Heart left ventricle (tissue), 16 donors: Measurements from ENCODE around the gene NTPCR. TPM values are rescaled to one million over a fixed set of nuclear protein-coding genes. Genes with fewer than 3 reads are reported as not detected.

Experiments
- ATAC-seq, 4 donors: fragments of 200-7000 bp; cut with Tn5 transposase; one replicate each; pipeline ENCODE4 v1.9.1; 2020 to 2022; ENCODE audit warnings: moderate library complexity in 4 of 4, mild to moderate bottlenecking in 3 of 4, moderate number of reproducible peaks in 1 of 4
- DNase-seq, 5 donors: peaks; one replicate each; pipeline ENCODE4 v3.0.0-alpha.2; 2020
- H3K27ac ChIP-seq, 12 donors: fragments of 200-600 bp; sonication (generic) in 4 of 12; one replicate each; pipeline versions ENCODE4 v1.5.0 to v1.8.0; 2016 to 2022; ENCODE audit warnings: mild to moderate bottlenecking in 2 of 12
- H3K27me3 ChIP-seq, 9 donors: fragments of 200-600 bp; sonication (generic) in 2 of 9; one replicate each; pipeline versions ENCODE4 v1.5.1 to v1.8.0; 2016 to 2022; ENCODE audit warnings: mild to moderate bottlenecking in 3 of 9
- H3K36me3 ChIP-seq, 9 donors: fragments of 200-600 bp; sonication (generic) in 2 of 9; one replicate each; pipeline versions ENCODE4 v1.5.0 to v1.8.0; 2018 to 2022; ENCODE audit warnings: mild to moderate bottlenecking in 2 of 9
- H3K4me1 ChIP-seq, 12 donors: fragments of 200-600 bp; sonication (generic) in 4 of 12; one replicate each; pipeline versions ENCODE4 v1.5.0 to v1.8.0; 2016 to 2022; ENCODE audit warnings: mild to moderate bottlenecking in 3 of 12
- H3K4me3 ChIP-seq, 12 donors: fragments of 200-600 bp; sonication (generic) in 4 of 12; one replicate each; pipeline versions ENCODE4 v1.5.0 to v1.8.0; 2017 to 2022; ENCODE audit warnings: mild to moderate bottlenecking in 9 of 12, moderate library complexity in 4 of 12
- H3K9me3 ChIP-seq, 12 donors: fragments of 200-600 bp; sonication (generic) in 4 of 12; one replicate each; pipeline versions ENCODE4 v1.5.0 to v1.8.0; 2016 to 2022; ENCODE audit warnings: mild to moderate bottlenecking in 1 of 12
- POLR2A ChIP-seq, 2 donors: fragments of 450-650 bp; IDR thresholded peaks; one replicate each; pipeline ENCODE4 v1.6.1; 2017; ENCODE audit warnings: antibody characterized with exemption in 2 of 2, mild to moderate bottlenecking in 2 of 2, moderate library complexity in 2 of 2
- WGBS, 4 donors: extraction: QIAGEN DNeasy Blood & Tissue Kit in 2 of 4; methylation state at CpG; one replicate each; pipeline versions ENCODE4 v1.1.5 to v1.1.7; 2013 to 2018; 5-methylcytosine and 5-hydroxymethylcytosine counted together
- intact Hi-C, 10 donors: fragments of 100-400 bp; cut with DNase I; formaldehyde crosslinking; loops; one replicate each; pipeline versions ENCODE4 v1.11.1 to v1.14.2; 2022
- polyA plus RNA-seq, 2 donors: library from polyadenylated mRNA; stranded (reverse); fragments of 200-250 nt; gene quantifications; one replicate each; pipeline ENCODE4 v1.2.3, GENCODE V29; 2013
- total RNA-seq, 9 donors: library from RNA; depleted of rRNA in 2 of 9; stranded (reverse); fragments of >200 nt in 2 of 9; fragmentation: NEBNext Ultra II Directional in 3 of 9; extraction: Animal tissue kit (Norgen Biotek cat#: 25700) in 3 of 9; gene quantifications; one replicate each; pipeline versions ENCODE4 v1.1.0 to v1.2.4, GENCODE V29; 2016 to 2023
- TF ChIP-seq, protein P1 (sequence below), 12 donors: fragments of 200-600 bp; sonication (generic) in 4 of 12; IDR thresholded peaks; one replicate each; pipeline versions ENCODE4 v1.5.0 to v1.8.0; 2018 to 2022; ENCODE audit warnings: antibody characterized with exemption in 12 of 12, mild to moderate bottlenecking in 5 of 12
- donor health status: ischemic (EF 13 %, LVEDD 7.1; RV severe dilation, severe dysfunction).
- donor health status: healthy with polysubstance abuse.
- donor health status: DM: no; HTN: yes; CAD: no.
- donor health status: DM: no; HTN: no; CAD: no.
- donor health status: ischemic (EF 25% LVEDD 6.9; RV normal size, moderate dysfunction).
- donor health status: ischemic (EF 25% LVEDD 5.7; RV mildly dilated, moderate dysfunction).
- donor health status: healthy.
- donor health status: DM: yes; HTN: yes; CAD: no.
- donor health status: ischemic (EF 35%, LVEDD 5.7; RV mildly dilated, moderate dysfunction).
- donor health status: nonischemic (EF 11% LVEDD 7.7; RV severe dilation, severe dysfunction).
- donor health status: DM: yes; HTN: yes; CAD: no.
- donor health status: PGD.
- donor health status: ischemic (EF 29% LVEDD 5.4; RV normal size, mild dysfunction).
- donor health status: nonischemic (EF 23%, LVEDD 6.1; RV moderate dilation, normal function).

The NTPCR gene
- total and polyA plus RNA-seq, 11 donors = 29.6 to 81.8 (median 57.8) TPM

DNA sequence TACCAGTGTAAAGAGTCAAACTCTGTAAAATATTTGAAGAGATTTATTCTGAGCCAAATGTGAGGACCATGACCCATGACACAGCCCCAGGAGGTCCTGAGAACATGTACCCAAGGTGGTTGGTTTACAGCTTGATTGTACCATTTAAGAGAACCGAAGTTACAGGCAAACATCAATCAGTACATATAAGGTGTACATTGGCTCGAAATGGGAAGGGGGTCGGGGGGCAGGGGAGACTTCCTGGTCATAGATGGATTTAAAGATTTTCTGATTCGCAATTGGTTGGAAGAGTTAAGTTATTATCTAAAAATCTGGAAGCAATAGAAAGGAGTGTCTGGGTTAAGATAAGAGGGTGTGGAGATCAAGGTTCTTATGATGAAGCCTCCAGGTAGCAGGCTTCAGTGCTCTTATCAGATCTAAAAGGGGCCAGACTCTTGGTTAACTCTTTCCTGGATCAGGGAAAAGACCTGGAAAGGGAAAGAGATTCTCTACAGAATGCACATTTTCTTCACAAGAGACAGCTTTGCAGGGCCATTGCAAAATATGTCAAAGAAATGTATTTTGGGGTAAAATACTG, 47.5 kb upstream of the NTPCR start:
- H3K27me3 ChIP-seq = peaks cover 0 to 2% (median 0%) of the 10 kb centered on the region in 9 donors
- DNase-seq = no peak
- no peaks in the 10 kb centered on the region for H3K36me3 ChIP-seq
- no peak for ATAC-seq
- H3K27ac ChIP-seq = no peak overlapping the region
- TF ChIP-seq, protein P1, sequence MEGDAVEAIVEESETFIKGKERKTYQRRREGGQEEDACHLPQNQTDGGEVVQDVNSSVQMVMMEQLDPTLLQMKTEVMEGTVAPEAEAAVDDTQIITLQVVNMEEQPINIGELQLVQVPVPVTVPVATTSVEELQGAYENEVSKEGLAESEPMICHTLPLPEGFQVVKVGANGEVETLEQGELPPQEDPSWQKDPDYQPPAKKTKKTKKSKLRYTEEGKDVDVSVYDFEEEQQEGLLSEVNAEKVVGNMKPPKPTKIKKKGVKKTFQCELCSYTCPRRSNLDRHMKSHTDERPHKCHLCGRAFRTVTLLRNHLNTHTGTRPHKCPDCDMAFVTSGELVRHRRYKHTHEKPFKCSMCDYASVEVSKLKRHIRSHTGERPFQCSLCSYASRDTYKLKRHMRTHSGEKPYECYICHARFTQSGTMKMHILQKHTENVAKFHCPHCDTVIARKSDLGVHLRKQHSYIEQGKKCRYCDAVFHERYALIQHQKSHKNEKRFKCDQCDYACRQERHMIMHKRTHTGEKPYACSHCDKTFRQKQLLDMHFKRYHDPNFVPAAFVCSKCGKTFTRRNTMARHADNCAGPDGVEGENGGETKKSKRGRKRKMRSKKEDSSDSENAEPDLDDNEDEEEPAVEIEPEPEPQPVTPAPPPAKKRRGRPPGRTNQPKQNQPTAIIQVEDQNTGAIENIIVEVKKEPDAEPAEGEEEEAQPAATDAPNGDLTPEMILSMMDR (IDR thresholded peaks at IDR 0.05) = no peak
- no peak for TF ChIP-seq POLR2A (IDR thresholded peaks at IDR 0.05)
- peaks cover 0 to 21% (median 12%) of the 10 kb centered on the region in 12 donors for H3K4me1 ChIP-seq
- intact Hi-C loops = no loop called here
- H3K9me3 ChIP-seq = no peaks in the 10 kb centered on the region
- WGBS, 4 donors = 89 to 95% (median 91%) methylated on average over 4 of the region's 4 CpGs
- H3K4me3 ChIP-seq = no peak overlapping the region

DNA sequence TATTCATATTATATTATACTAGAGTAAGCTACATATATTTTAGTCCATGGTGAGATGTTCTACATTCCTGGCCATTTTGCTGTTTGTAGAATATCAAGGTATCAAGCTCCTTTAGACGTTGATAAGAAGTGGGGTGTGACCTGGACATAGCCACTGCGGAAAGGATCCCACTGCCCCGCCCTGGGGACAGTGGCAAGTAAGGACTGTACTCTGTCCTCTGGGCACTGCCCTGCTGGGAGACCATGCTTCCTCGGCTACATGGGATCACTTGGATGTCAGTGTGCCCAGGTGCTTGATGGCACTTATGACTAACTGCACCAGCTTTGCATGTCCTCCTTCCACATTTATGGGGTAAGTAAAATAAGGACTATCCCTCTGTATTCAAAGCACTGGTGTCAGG, 46.3 kb upstream of the NTPCR start:
- H3K27ac ChIP-seq = no peak overlapping the region
- peaks cover 0 to 21% (median 12%) of the 10 kb centered on the region in 12 donors for H3K4me1 ChIP-seq
- intact Hi-C loops = no loop called here
- no peak for DNase-seq
- 81 to 91% (median 89%) methylated on average over 4 of the region's 4 CpGs for WGBS, 4 donors
- TF ChIP-seq POLR2A (IDR thresholded peaks at IDR 0.05) = no peak
- TF ChIP-seq, protein P1 (IDR thresholded peaks at IDR 0.05) = no peak
- no peaks in the 10 kb centered on the region for H3K9me3 ChIP-seq
- H3K27me3 ChIP-seq = peaks cover 0 to 2% (median 0%) of the 10 kb centered on the region in 9 donors
- no peak overlapping the region for H3K4me3 ChIP-seq
- H3K36me3 ChIP-seq = no peaks in the 10 kb centered on the region
- ATAC-seq = no peak

DNA sequence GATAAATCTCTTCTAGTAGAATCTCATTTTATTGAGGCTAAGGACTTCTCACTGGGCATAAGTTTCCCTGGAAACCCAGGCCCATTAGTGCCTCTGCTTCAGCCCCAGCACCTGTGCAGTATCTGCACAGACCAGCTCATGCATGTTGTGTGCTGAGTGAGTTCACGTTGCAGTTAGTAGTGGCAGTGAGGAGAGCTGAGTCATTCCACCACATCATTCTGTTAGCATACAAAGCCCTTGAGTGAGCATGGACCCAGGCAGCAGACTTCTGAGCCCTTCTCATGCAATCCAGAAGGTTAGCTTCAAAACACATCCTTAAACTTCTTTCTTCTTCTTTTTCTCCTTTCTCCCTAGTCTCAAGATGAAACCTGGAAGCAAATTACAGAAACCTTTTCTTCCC, 45.8 kb upstream of the NTPCR start:
- H3K4me3 ChIP-seq = no peak overlapping the region
- peaks cover 0 to 2% (median 0%) of the 10 kb centered on the region in 9 donors for H3K27me3 ChIP-seq
- H3K27ac ChIP-seq = no peak overlapping the region
- H3K36me3 ChIP-seq = no peaks in the 10 kb centered on the region
- intact Hi-C loops = no loop called here
- DNase-seq (no peak), ATAC-seq (no peak)
- 38 to 83% (median 68%) methylated on average over 1 of the region's 1 CpG for WGBS, 4 donors
- H3K4me1 ChIP-seq = peaks cover 0 to 21% (median 12%) of the 10 kb centered on the region in 12 donors
- TF ChIP-seq POLR2A (IDR thresholded peaks at IDR 0.05) = no peak
- TF ChIP-seq, protein P1 (IDR thresholded peaks at IDR 0.05) = no peak
- H3K9me3 ChIP-seq = no peaks in the 10 kb centered on the region

DNA sequence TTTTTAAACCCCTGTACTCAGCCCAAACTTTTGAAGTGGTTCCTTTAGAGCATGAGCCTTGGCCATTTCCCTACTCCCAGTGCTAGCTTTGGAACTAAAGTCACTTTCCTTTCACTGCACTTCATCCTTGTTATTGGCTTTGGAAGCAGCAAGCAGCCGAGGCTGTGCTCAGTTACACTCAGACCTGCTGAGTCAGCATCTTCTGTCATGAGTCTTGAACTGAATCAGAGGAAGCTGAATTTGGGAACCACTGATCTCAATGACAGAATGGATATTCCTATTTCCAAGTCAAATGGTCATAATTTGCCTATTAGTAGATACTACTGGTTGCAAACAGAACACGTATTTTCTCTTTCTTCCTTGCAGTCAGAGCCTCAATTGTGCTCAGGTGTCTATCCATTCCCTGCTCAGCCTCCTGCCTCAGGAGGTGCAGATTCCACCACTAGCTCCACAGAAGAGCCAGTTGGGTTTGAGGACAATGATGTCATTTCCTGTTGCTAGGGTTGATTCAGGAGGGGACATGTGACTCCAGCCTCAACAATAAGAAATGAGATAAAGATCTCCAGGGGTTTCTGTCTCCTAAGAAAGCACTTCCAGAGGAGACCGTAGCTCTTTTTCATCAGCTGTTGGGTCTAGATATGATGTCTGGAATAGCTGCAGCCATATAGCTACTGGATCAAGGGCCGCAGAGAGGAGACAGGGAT, 44.9 kb upstream of the NTPCR start:
- peak in 1 of 4 donors; percentile 79 for ATAC-seq
- no peak for TF ChIP-seq POLR2A (IDR thresholded peaks at IDR 0.05)
- TF ChIP-seq, protein P1 (IDR thresholded peaks at IDR 0.05) = no peak
- intact Hi-C loops = no loop called here
- Histone ChIP-seq H3K27ac (peak overlapping the region in 2 of 12 donors; percentile 2 to 6), H3K4me3 (no peak overlapping the region), H3K4me1 (peaks cover 0 to 20% (median 12%) of the 10 kb centered on the region in 12 donors), H3K36me3 (no peaks in the 10 kb centered on the region), H3K9me3 (no peaks in the 10 kb centered on the region), H3K27me3 (peaks cover 0 to 2% (median 0%) of the 10 kb centered on the region in 9 donors)
- WGBS, 4 donors = 70 to 83% (median 71%) methylated on average over 4 of the region's 4 CpGs
- DNase-seq = no peak
